Smooth muscle cell (in vitro differentiated cells): ENCODE data around the gene ADAM17. TPM values are rescaled to one million over a fixed set of nuclear protein-coding genes. Genes with fewer than 3 reads are reported as not detected.
A peak's percentile ranks its signal among the peaks of the same experiment; 100 is the strongest.

Source experiments
- DNase-seq: peaks from one replicate; lab custom pipeline; 2025; ENCODE audit not compliant: unreplicated experiment; lab: John Stamatoyannopoulos, UW
- H2AFZ ChIP-seq: fragments of 200-600 bp; sonication (generic); 2 replicates; pipeline ENCODE4 v1.6.0; 2016; ENCODE audit warnings: antibody characterized with exemption, low read depth, mild to moderate bottlenecking
- H3F3A ChIP-seq: fragments of 200-600 bp; sonication (generic); 2 replicates; pipeline ENCODE4 v1.6.0; 2017; ENCODE audit warnings: antibody characterized with exemption, low read depth
- H3K27ac ChIP-seq: fragments of 200-600 bp; sonication (generic); 2 replicates; pipeline ENCODE4 v1.5.1; 2016; ENCODE audit warnings: low read depth, mild to moderate bottlenecking
- H3K27me3 ChIP-seq: fragments of 200-600 bp; sonication (generic); 2 replicates; pipeline ENCODE4 v1.6.1; 2016; ENCODE audit warnings: low read depth, mild to moderate bottlenecking
- H3K36me3 ChIP-seq: fragments of 200-600 bp; sonication (generic); 2 replicates; pipeline ENCODE4 v1.5.1; 2016; ENCODE audit warnings: low read depth
- H3K4me1 ChIP-seq: fragments of 200-600 bp; sonication (generic); 2 replicates; pipeline ENCODE4 v1.5.1; 2016; ENCODE audit warnings: low read depth
- H3K4me2 ChIP-seq: fragments of 200-600 bp; sonication (generic); 2 replicates; pipeline ENCODE4 v1.6.0; 2016; ENCODE audit warnings: mild to moderate bottlenecking
- H3K4me3 ChIP-seq: fragments of 200-600 bp; sonication (generic); 2 replicates; pipeline ENCODE4 v1.5.1; 2016; ENCODE audit warnings: mild to moderate bottlenecking
- H3K79me2 ChIP-seq: fragments of 200-600 bp; sonication (generic); 2 replicates; pipeline ENCODE4 v1.6.0; 2016; ENCODE audit warnings: low read depth, mild to moderate bottlenecking
- H3K9ac ChIP-seq: fragments of 200-600 bp; sonication (generic); 2 replicates; pipeline ENCODE4 v1.6.0; 2016; ENCODE audit warnings: low read depth
- H3K9me3 ChIP-seq: fragments of 200-600 bp; sonication (generic); replicated peaks from 2 replicates; pipeline ENCODE4 v1.5.1; 2016; ENCODE audit warnings: low read depth
- H4K20me1 ChIP-seq: fragments of 200-600 bp; sonication (generic); 2 replicates; pipeline ENCODE4 v1.6.0; 2016; ENCODE audit warnings: low read depth
- WGBS: methylation state at CpG from one replicate; pipeline ENCODE4 v1.1.7; 2016; ENCODE audit warnings: low lambda C conversion rate; 5-methylcytosine and 5-hydroxymethylcytosine counted together
- polyA plus RNA-seq: library from polyadenylated mRNA; unstranded; fragments of >200 nt; fragmentation: Nextera tagmentation; extraction: Ambion mirVana; gene quantifications from 2 replicates; pipeline ENCODE4 v1.2.1, GENCODE V29; 2016
- total RNA-seq: library from RNA; depleted of rRNA; stranded (reverse); fragments of >200 nt; gene quantifications from 2 replicates; pipeline ENCODE4 v1.2.3, GENCODE V29; 2014
- TF ChIP-seq, protein P1 (sequence below): fragments of 200-600 bp; sonication (generic); IDR thresholded peaks from 2 replicates; pipeline ENCODE4 v1.5.1; 2017; ENCODE audit warnings: borderline replicate concordance, mild to moderate bottlenecking, antibody characterized with exemption; ENCODE audit not compliant: insufficient read depth, poor library complexity, severe bottlenecking

The ADAM17 gene
- total and polyA plus RNA-seq, 2 experiments from 2014 or later, result 8.9 to 18.3 TPM

DNA sequence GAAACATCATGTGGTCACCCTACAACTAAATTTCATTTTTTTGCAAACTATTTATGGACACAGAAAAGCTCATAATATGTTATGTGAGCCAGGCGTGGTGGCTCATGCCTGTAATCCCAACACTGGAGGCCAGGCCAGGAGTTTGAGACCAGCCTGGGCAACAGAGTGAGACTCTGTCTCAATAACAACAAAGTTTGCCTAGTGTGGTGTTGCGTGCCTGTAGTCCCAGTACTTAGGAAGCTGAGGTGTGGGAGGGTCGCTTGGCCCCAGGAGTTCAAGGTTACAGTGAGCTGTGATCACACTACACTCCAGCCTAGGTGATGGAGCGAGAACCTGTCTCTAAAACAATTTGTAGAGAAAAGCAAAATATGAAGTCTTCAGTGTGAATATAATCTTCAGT lies 75.5 kb downstream of the ADAM17 start:
- Histone ChIP-seq H3K4me1 (no peaks in the 10 kb centered on the region), H3K36me3 (peaks cover 7% of the 10 kb centered on the region), H3K9ac (no peak overlapping the region), H4K20me1 (peaks cover 57% of the 10 kb centered on the region), H3K4me2 (no peak overlapping the region), H3K79me2 (peaks cover 26% of the 10 kb centered on the region), H3K27me3 (no peaks in the 10 kb centered on the region), H2AFZ (no peak overlapping the region), H3K9me3 (no peaks in the 10 kb centered on the region), H3F3A (no peaks in the 10 kb centered on the region), H3K4me3 (no peak overlapping the region), H3K27ac (no peak overlapping the region)
- no peak for DNase-seq
- TF ChIP-seq, protein P1, sequence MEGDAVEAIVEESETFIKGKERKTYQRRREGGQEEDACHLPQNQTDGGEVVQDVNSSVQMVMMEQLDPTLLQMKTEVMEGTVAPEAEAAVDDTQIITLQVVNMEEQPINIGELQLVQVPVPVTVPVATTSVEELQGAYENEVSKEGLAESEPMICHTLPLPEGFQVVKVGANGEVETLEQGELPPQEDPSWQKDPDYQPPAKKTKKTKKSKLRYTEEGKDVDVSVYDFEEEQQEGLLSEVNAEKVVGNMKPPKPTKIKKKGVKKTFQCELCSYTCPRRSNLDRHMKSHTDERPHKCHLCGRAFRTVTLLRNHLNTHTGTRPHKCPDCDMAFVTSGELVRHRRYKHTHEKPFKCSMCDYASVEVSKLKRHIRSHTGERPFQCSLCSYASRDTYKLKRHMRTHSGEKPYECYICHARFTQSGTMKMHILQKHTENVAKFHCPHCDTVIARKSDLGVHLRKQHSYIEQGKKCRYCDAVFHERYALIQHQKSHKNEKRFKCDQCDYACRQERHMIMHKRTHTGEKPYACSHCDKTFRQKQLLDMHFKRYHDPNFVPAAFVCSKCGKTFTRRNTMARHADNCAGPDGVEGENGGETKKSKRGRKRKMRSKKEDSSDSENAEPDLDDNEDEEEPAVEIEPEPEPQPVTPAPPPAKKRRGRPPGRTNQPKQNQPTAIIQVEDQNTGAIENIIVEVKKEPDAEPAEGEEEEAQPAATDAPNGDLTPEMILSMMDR, result no peak
- 95% methylated on average over 4 of the region's 4 CpGs for WGBS

DNA sequence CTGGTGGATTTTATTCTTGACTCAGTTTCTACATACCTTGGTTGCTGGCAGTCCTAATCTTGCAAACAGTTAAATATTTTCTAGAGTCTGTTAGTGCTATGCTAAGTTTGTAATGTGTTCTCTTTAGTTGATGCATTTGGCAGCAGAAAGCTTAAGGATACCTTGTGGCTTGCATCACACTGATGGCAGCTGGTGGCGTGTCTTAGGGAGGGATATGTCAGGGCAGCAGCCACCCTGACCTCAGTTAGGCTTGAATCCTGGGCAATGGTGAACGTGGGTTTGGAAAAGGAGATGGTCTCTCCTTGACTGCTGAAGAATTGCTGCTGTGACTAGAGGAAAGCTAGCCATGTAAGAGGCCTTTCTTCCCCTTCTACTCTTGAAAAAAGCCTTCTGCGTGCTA lies 77.1 kb downstream of the ADAM17 start:
- no peaks in the 10 kb centered on the region for H3K4me1 ChIP-seq
- DNase-seq, result no peak
- H3K9me3 ChIP-seq, result no peaks in the 10 kb centered on the region
- H2AFZ ChIP-seq, result no peak overlapping the region
- TF ChIP-seq, protein P1, result no peak
- H4K20me1 ChIP-seq, result peaks cover 57% of the 10 kb centered on the region
- H3K4me2 ChIP-seq, result no peak overlapping the region
- H3F3A ChIP-seq, result peaks cover 3% of the 10 kb centered on the region
- WGBS, result 92% methylated on average over 3 of the region's 3 CpGs
- H3K4me3 ChIP-seq, result no peak overlapping the region
- no peak overlapping the region for H3K9ac ChIP-seq
- no peaks in the 10 kb centered on the region for H3K27me3 ChIP-seq
- peaks cover 5% of the 10 kb centered on the region for H3K36me3 ChIP-seq
- H3K27ac ChIP-seq, result no peak overlapping the region
- H3K79me2 ChIP-seq, result peaks cover 26% of the 10 kb centered on the region

DNA sequence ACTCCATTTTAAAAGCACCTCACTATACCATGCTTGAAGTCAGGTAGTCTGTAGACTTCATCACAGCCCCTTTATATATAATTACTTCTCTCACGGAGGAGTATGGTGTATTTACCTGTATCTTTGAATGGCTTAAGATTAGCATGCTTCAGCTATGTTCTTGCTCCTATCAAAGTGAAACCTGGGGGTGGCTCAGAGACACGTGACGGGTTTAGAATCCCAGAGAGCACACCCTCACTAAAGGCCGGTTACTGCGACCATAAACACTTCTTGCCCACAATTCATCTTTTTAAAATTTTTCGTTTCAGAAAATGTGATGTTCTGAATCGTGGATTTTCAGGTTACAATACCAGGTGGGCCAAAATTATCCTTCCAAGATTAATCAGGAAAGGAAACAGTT lies 77.7 kb downstream of the ADAM17 start:
- peaks cover 9% of the 10 kb centered on the region for H3F3A ChIP-seq
- no peaks in the 10 kb centered on the region for H3K27me3 ChIP-seq
- H2AFZ ChIP-seq, result no peak overlapping the region
- H3K27ac ChIP-seq, result no peak overlapping the region
- no peak for DNase-seq
- peaks cover 26% of the 10 kb centered on the region for H3K79me2 ChIP-seq
- H3K4me2 ChIP-seq, result no peak overlapping the region
- no peaks in the 10 kb centered on the region for H3K9me3 ChIP-seq
- no peak overlapping the region for H3K4me3 ChIP-seq
- TF ChIP-seq, protein P1, result no peak
- H3K36me3 ChIP-seq, result peaks cover 3% of the 10 kb centered on the region
- no peaks in the 10 kb centered on the region for H3K4me1 ChIP-seq
- peaks cover 51% of the 10 kb centered on the region for H4K20me1 ChIP-seq
- H3K9ac ChIP-seq, result no peak overlapping the region
- 95% methylated on average over 7 of the region's 7 CpGs for WGBS

DNA sequence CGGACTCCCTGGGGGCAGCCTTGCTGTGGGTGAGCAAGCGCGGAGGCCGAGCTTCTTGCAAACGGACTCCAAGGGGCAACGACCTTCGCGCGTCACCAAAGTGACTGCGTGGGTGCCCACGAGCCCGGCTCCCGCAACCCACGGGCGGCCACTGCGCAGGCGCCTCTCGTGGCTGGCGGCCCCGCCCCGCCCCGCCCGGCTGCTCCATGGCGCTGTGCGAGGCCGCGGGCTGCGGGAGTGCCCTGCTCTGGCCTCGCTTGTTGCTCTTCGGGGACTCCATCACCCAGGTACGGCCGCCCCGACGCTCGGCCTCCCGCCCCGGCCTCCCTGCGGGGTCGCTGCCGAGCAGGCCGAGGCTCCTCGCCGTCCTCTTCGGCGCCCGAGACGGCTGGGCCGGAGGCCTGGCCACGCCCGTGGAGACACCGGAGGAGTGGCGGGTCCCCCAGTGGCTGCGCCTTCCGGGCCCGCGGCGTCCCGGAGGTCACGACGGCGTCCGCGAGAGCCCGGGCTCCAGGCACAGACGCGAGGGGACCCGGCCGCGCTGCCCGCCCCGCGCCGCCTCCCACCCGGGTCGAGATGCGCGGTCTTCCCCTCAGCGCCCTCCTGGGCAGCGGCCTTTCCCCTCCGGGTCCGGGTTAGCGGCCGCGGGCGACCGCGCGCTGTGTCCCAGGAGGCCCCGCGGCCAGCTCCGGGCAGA lies 81.1 kb downstream of the ADAM17 start, which contains the start of gene IAH1:
IAH1 (plus strand) TSS at position 191 of the 697 bp plus-strand sequence; CDS start at position 207, 16 bp downstream.
- H3K27me3 ChIP-seq, result no peaks in the 10 kb centered on the region
- H3K4me1 ChIP-seq, result no peaks in the 10 kb centered on the region
- under 1% methylated on average over 56 of the region's 91 CpGs for WGBS
- TF ChIP-seq, protein P1, result no peak
- H3K9ac ChIP-seq, result peak within 1 kb of the TSS; percentile 54
- H3K27ac ChIP-seq, result peak within 1 kb of the TSS; percentile 53
- H4K20me1 ChIP-seq, result peaks cover 20% of the 10 kb centered on the region
- peaks cover 14% of the 10 kb centered on the region for H3F3A ChIP-seq
- peak within 1 kb of the TSS; percentile 96 for H3K4me2 ChIP-seq
- H3K4me3 ChIP-seq, result peak within 1 kb of the TSS; percentile 80
- peaks cover 25% of the 10 kb centered on the region for H3K79me2 ChIP-seq
- DNase-seq, result peak; percentile 44
- no peaks in the 10 kb centered on the region for H3K9me3 ChIP-seq
- peak within 1 kb of the TSS; percentile 28 for H2AFZ ChIP-seq
- H3K36me3 ChIP-seq, result no peaks in the 10 kb centered on the region
